ENCODE results near the gene TMEM131. TPM values are rescaled to one million over a fixed set of nuclear protein-coding genes. Genes with fewer than 3 reads are reported as not detected.
"Not testable (repeated sequence)": the region's sequence is repeated elsewhere in the genome, so short reads cannot be mapped to it uniquely, and the experiment has no call there.

Gene TMEM131
- total and polyA plus RNA-seq, 2 experiments from 2014 or later, result 9.2 to 22.7 TPM

GRCh38 chr2:97918818-97919217 lies 76.9 kb downstream of the TMEM131 start (continued):
- TF ChIP-seq REST (IDR thresholded peaks at IDR 0.05; ENCODE audit: unreplicated experiment) (no peak), ZNF114 (CRISPR knock-in tag; IDR thresholded peaks at IDR 0.05) (no peak), JUNB (IDR thresholded peaks at IDR 0.05; ENCODE audit: unreplicated experiment) (no peak), EZH2 (IDR thresholded peaks at IDR 0.05; ENCODE audit: low read depth, unreplicated experiment) (no peak), POLR2AphosphoS5 (IDR thresholded peaks at IDR 0.05; ENCODE audit: low read depth) (no peak)
- TF ChIP-seq, protein P1, sequence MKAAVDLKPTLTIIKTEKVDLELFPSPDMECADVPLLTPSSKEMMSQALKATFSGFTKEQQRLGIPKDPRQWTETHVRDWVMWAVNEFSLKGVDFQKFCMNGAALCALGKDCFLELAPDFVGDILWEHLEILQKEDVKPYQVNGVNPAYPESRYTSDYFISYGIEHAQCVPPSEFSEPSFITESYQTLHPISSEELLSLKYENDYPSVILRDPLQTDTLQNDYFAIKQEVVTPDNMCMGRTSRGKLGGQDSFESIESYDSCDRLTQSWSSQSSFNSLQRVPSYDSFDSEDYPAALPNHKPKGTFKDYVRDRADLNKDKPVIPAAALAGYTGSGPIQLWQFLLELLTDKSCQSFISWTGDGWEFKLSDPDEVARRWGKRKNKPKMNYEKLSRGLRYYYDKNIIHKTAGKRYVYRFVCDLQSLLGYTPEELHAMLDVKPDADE (IDR thresholded peaks at IDR 0.05), result no peak

DNA sequence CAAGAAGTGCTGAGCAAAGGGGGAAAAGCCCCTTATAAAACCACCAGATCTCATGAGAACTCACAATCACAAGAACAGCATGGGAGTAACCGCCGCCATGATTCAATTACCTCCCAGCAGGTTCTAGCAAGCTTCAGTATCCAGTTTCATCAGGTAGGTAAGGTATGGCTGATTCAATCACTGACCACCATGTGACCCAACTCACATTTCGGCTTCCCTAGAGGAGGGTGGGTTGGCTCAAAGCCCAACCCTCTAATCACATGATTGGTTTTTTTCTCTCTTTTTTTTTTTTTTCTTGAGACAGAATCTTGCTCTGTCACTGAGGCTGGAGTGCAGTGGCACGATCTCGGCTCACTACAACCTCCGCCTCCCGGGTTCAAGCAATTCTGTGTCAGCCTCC lies 78.1 kb downstream of the TMEM131 start:
- H3K36me3 Mint-ChIP-seq (ENCODE audit: low read depth); H3K27me3 ChIP-seq (ENCODE audit: insufficient read depth); H3K36me3 ChIP-seq (ENCODE audit: insufficient read depth); H3F3A ChIP-seq (replicated peaks; ENCODE audit: low read depth); H3K27me3 Mint-ChIP-seq (ENCODE audit: insufficient read depth, low read depth, poor library complexity); H3K4me3 Mint-ChIP-seq; H4K20me1 ChIP-seq (replicated peaks; ENCODE audit: insufficient read depth); H3K27ac ChIP-seq (ENCODE audit: low read depth); H2AFZ ChIP-seq; H3K4me3 ChIP-seq; H3K4me2 ChIP-seq; H3K9me3 Mint-ChIP-seq: not testable (repeated sequence)
- peaks cover 18% of the 10 kb centered on the region for H3K4me1 ChIP-seq (ENCODE audit: insufficient read depth)
- H3K27ac Mint-ChIP-seq, result peak overlapping the region; percentile 83
- H3K9me2 ChIP-seq (ENCODE audit: insufficient read depth), result peaks cover 13% of the 10 kb centered on the region
- peak; percentile 74 for ATAC-seq
- H3K79me2 ChIP-seq (replicated peaks; ENCODE audit: insufficient read depth), result peaks cover 48% of the 10 kb centered on the region
- peak; percentile 43 for DNase-seq (ENCODE audit: low spot score)
- peaks cover 30% of the 10 kb centered on the region; the same call in 2 of the 3 replicates for H3K4me1 Mint-ChIP-seq

DNA sequence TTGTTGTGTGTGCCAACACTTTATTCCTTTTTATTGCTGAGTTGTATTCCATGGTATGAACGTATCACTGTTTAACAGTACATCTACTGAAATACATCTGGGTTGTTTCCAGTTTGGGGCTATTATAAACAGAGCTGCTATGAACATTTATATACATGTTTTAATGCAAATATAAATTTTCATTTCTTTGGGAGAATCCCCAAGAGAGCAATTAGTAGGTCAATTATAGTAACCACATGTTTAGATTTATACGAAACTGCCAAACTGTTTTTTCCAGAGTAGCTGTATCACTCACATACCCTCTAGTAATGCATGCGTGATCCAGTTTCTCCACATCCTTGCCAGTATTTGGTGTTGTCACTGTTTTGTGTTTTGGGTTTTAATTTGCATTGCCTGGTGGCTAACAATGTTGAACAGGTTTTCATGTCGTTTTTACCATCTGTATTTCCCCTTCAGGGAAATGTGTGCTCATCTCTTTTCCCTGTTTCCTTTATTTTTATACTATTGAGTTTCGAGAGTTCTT lies 81.0 kb downstream of the TMEM131 start:
- H3K4me1 ChIP-seq (ENCODE audit: insufficient read depth), result peaks cover 18% of the 10 kb centered on the region
- no peaks in the 10 kb centered on the region for H3K36me3 ChIP-seq (ENCODE audit: insufficient read depth)
- no peaks in the 10 kb centered on the region for H3K9me3 Mint-ChIP-seq
- H4K20me1 ChIP-seq (replicated peaks; ENCODE audit: insufficient read depth), result peaks cover 5% of the 10 kb centered on the region; the same call in 1 of the 2 replicates
- no peak overlapping the region for H3K4me3 Mint-ChIP-seq
- ATAC-seq (no peak), DNase-seq (ENCODE audit: low spot score) (no peak)
- H3K4me3 ChIP-seq, result no peak overlapping the region
- peaks cover 43% of the 10 kb centered on the region for H3K79me2 ChIP-seq (replicated peaks; ENCODE audit: insufficient read depth)
- H3F3A ChIP-seq (replicated peaks; ENCODE audit: low read depth), result no peaks in the 10 kb centered on the region
- no peaks in the 10 kb centered on the region for H3K27me3 ChIP-seq (ENCODE audit: insufficient read depth)
- no peak overlapping the region for H3K27ac ChIP-seq (ENCODE audit: low read depth)
- H3K27ac Mint-ChIP-seq, result no peak overlapping the region
- no peak overlapping the region for H3K4me2 ChIP-seq
- H3K4me1 Mint-ChIP-seq, result peaks cover 18% of the 10 kb centered on the region; the same call in 2 of the 3 replicates
- H3K9me2 ChIP-seq (ENCODE audit: insufficient read depth), result peaks cover 13% of the 10 kb centered on the region
- peaks cover 2% of the 10 kb centered on the region for H3K27me3 Mint-ChIP-seq (ENCODE audit: insufficient read depth, low read depth, poor library complexity)
- H3K36me3 Mint-ChIP-seq (ENCODE audit: low read depth), result no peaks in the 10 kb centered on the region
- no peak overlapping the region for H2AFZ ChIP-seq
- TF ChIP-seq JUNB (IDR thresholded peaks at IDR 0.05; ENCODE audit: unreplicated experiment), result no peak
- TF ChIP-seq ZNF114 (CRISPR knock-in tag; IDR thresholded peaks at IDR 0.05), result no peak
- TF ChIP-seq EZH2phosphoT487 (IDR thresholded peaks at IDR 0.05; ENCODE audit: unreplicated experiment), result no peak
- TF ChIP-seq ZNF331 (CRISPR knock-in tag; IDR thresholded peaks at IDR 0.05; ENCODE audit: low read depth), result no peak
- no peak for TF ChIP-seq STAT1 (IDR thresholded peaks at IDR 0.05; ENCODE audit: unreplicated experiment)
- no peak for TF ChIP-seq POLR2AphosphoS5 (IDR thresholded peaks at IDR 0.05; ENCODE audit: low read depth)
- TF ChIP-seq, protein P1 (IDR thresholded peaks at IDR 0.05), result no peak
- no peak for TF ChIP-seq REST (IDR thresholded peaks at IDR 0.05; ENCODE audit: unreplicated experiment)
